ENCODE data around the gene NFIA. TPM values are rescaled to one million over a fixed set of nuclear protein-coding genes. Genes with fewer than 3 reads are reported as not detected.

The NFIA gene
- total and polyA plus RNA-seq, 4 experiments from 2014 or later: 5.1 to 7.3 (median 6.7) TPM

DNA sequence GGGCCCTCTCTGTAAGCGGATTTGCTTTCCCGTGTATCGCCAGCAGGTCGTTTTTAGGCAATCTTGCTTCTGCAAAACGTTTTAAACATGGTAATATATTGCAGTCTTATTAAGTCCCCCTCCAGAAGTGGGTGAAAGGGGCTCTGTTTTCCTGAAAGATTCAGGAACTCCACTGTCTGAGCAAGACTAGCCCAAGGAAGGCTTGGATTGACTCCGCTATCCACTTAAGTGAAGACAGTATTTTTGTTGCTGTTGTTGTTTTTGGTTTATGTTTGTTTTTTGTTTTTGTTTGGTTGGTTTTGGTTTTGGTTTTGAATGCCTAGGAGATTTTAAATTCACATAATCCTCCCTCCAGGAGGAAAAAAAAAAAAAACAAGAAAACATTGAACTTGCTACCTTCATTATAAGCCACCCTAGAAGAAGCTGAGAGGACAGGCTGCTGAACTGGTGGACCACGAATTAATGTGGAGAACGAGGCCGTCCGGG is 29.1 kb upstream of the NFIA start:
- H3K9me3 Mint-ChIP-seq: no peaks in the 10 kb centered on the region
- H3K27ac ChIP-seq (ENCODE audit: low read depth, low read length): no peak overlapping the region
- ChIA-PET POLR2A (ENCODE audit: partially characterized antibody) (interaction anchor here (2.6 kb wide), 1 partner anchor 24 kb away, joined by 10 read pairs; no protein-coding TSS in a partner anchor), CTCF (ENCODE audit: partially characterized antibody) (interaction anchor here (1.1 to 3.2 kb wide), 3 partner anchors 10 to 25 kb away, joined by 3 to 15 read pairs (median 4); no protein-coding TSS in a partner anchor)
- peaks cover 46% of the 10 kb centered on the region for H3K4me1 ChIP-seq (ENCODE audit: insufficient read depth, low read length)
- H3K27ac Mint-ChIP-seq: peak overlapping the region in 1 of 7 donors; percentile 52
- no peaks in the 10 kb centered on the region for H3K36me3 ChIP-seq (ENCODE audit: insufficient read depth, low read length)
- peaks cover 16 to 42% (median 29%) of the 10 kb centered on the region in 4 donors for H3K4me1 Mint-ChIP-seq
- intact Hi-C loops (cut with micrococcal nuclease): loop anchor here (5.0 to 10.0 kb wide), 2 partner anchors 69 to 262 kb away; no protein-coding TSS in a partner anchor
- H3K27me3 ChIP-seq (ENCODE audit: insufficient read depth, low read length): peaks cover 5% of the 10 kb centered on the region
- DNase-seq: no peak
- no peak overlapping the region for H3K4me3 ChIP-seq (ENCODE audit: low read length in 2 of 2)
- peaks cover 29 to 39% of the 10 kb centered on the region in 2 donors for H3K27me3 Mint-ChIP-seq
- H3K4me3 Mint-ChIP-seq: peak overlapping the region; percentile 68 to 94 (median 86)
- peaks cover 0 to 3% of the 10 kb centered on the region in 2 donors for H3K36me3 Mint-ChIP-seq
- H3K9me3 ChIP-seq (ENCODE audit: control insufficient read depth in 1 of 2, low read length in 2 of 2): no peaks in the 10 kb centered on the region

DNA sequence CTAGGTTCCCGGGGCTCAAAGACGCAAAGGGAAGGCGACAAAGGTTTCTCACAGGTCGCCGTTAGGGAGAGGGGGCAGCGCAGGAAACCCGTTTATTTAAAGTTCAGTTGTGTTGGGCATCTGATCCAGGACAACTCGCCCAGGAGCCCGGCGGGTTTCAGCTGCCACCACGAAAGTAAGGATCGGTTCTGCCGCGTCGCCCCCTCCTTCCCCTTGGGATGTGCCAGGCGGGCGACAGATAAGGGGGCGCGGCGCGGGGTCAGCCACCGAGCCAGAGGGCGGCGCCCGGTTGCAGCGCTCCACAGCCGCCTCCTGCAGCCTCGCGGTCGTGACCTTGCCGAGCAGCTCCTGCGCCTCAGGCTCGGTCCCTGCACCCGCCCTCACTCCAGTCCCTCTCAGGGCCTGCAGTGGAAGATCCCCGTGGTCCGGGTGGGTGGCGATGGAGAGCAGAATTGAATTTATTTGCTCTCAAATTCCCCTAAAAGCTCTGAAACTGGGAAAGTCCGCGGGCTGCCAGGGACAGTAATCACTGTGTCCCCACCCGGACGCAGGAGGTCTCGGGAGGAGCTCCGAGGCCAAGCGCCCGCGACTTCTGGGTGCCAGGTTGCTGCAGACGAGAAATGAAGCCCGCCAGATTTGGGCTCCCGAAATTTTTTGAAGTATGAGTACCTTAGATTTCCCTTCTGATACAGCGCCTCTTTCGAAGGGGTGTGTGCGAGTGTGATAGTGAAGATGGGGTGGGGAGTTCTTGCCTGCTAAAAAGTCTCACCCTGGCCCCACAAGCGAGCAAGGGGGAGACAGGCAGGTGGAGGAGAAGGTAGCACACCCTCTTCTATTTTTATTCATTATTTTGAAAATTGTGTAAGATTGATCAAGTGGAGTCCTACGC is 28.4 kb upstream of the NFIA start:
- Mint-ChIP-seq H3K4me1 (peaks cover 16 to 42% (median 29%) of the 10 kb centered on the region in 4 donors), H3K36me3 (peaks cover 0 to 3% of the 10 kb centered on the region in 2 donors), H3K27ac (peak overlapping the region in 1 of 7 donors; percentile 52), H3K27me3 (peaks cover 33 to 45% of the 10 kb centered on the region in 2 donors), H3K9me3 (no peaks in the 10 kb centered on the region), H3K4me3 (peak overlapping the region; percentile 68 to 94 (median 86))
- Histone ChIP-seq H3K9me3 (ENCODE audit: control insufficient read depth in 1 of 2, low read length in 2 of 2) (no peaks in the 10 kb centered on the region), H3K36me3 (ENCODE audit: insufficient read depth, low read length) (no peaks in the 10 kb centered on the region), H3K27ac (ENCODE audit: low read depth, low read length) (no peak overlapping the region), H3K4me1 (ENCODE audit: insufficient read depth, low read length) (peaks cover 46% of the 10 kb centered on the region), H3K4me3 (ENCODE audit: low read length in 2 of 2) (no peak overlapping the region), H3K27me3 (ENCODE audit: insufficient read depth, low read length) (peaks cover 5% of the 10 kb centered on the region)
- ChIA-PET CTCF (ENCODE audit: partially characterized antibody) (interaction anchor here (1.3 to 3.2 kb wide), 2 partner anchors 11 to 25 kb away, joined by 4 to 15 read pairs; no protein-coding TSS in a partner anchor), POLR2A (ENCODE audit: partially characterized antibody) (interaction anchor here (2.6 kb wide), 1 partner anchor 24 kb away, joined by 10 read pairs; no protein-coding TSS in a partner anchor)
- intact Hi-C loops (cut with micrococcal nuclease): loop anchor here (5.0 to 10.0 kb wide), 2 partner anchors 68 to 261 kb away; no protein-coding TSS in a partner anchor
- no peak for DNase-seq

DNA sequence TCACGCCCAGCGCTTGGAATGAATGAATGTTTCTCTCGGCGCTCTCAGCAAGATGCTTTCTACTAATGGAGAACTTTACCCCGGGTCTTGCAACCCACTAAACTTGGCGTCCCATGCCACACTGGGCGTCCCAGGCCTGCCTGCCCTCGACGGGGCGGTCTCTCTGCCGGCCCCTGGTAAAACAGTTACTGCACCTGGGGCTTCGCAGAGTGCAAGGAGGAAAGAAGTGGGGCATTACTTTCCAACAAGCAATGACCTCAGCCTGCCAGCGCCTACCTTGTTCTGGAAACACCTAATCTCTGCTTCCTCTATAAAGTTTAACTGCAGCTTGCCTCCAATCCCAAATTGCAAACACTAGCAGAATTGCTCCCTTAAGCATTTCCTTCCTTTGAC is 27.8 kb upstream of the NFIA start:
- DNase-seq: no peak
- H3K9me3 ChIP-seq (ENCODE audit: control insufficient read depth in 1 of 2, low read length in 2 of 2): no peaks in the 10 kb centered on the region
- no peak overlapping the region for H3K27ac ChIP-seq (ENCODE audit: low read depth, low read length)
- H3K27me3 ChIP-seq (ENCODE audit: insufficient read depth, low read length): peaks cover 5% of the 10 kb centered on the region
- H3K9me3 Mint-ChIP-seq: no peaks in the 10 kb centered on the region
- H3K36me3 Mint-ChIP-seq: peaks cover 0 to 3% of the 10 kb centered on the region in 2 donors
- peak overlapping the region in 7 of 8 donors; percentile 29 to 90 (median 39) for H3K4me3 Mint-ChIP-seq
- no peak overlapping the region for H3K4me3 ChIP-seq (ENCODE audit: low read length in 2 of 2)
- ChIA-PET CTCF (ENCODE audit: partially characterized antibody) (interaction anchor here (1.3 to 1.7 kb wide), 2 partner anchors 9 to 24 kb away, joined by 4 read pairs; no protein-coding TSS in a partner anchor), POLR2A (ENCODE audit: partially characterized antibody) (interaction anchor here (2.6 to 3.2 kb wide), 2 partner anchors 23 kb away, joined by 10 to 24 read pairs; no protein-coding TSS in a partner anchor)
- H3K4me1 Mint-ChIP-seq: peaks cover 16 to 41% (median 29%) of the 10 kb centered on the region in 4 donors
- intact Hi-C loops (cut with micrococcal nuclease): loop anchor here (5.0 to 10.0 kb wide), 2 partner anchors 68 to 260 kb away; no protein-coding TSS in a partner anchor
- H3K36me3 ChIP-seq (ENCODE audit: insufficient read depth, low read length): no peaks in the 10 kb centered on the region
- H3K27ac Mint-ChIP-seq: peak overlapping the region in 1 of 7 donors; percentile 21
- peaks cover 33 to 45% of the 10 kb centered on the region in 2 donors for H3K27me3 Mint-ChIP-seq
- peaks cover 45% of the 10 kb centered on the region for H3K4me1 ChIP-seq (ENCODE audit: insufficient read depth, low read length)

DNA sequence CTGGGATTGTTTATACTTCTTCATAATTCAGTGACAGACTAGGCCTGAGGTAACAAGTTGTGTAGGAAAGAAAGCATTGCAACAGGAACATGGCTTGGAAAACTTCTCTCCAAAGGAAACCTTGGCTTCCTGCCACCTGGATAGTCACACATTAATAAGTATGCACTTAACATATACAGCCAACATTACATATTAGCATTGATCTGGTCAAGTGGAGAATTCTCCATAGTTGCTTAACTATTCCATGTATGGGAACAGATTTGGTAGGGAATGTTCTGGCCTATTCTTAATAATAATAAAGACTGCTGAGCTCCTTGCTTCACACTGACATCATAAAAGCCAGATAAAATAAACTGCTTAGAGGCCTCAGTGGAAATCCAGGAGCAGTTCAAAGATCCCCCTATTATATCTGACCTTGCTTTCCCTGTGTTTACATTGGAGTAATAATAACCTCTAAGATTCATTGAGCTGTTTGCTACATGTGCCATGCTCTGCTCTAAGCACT is 27.2 kb upstream of the NFIA start:
- Mint-ChIP-seq H3K4me3 (peak overlapping the region in 2 of 8 donors; percentile 29 to 70), H3K9me3 (no peaks in the 10 kb centered on the region), H3K27me3 (peaks cover 35 to 45% of the 10 kb centered on the region in 2 donors), H3K36me3 (peaks cover 0 to 3% of the 10 kb centered on the region in 2 donors), H3K27ac (no peak overlapping the region), H3K4me1 (peaks cover 16 to 40% (median 27%) of the 10 kb centered on the region in 4 donors)
- no peak overlapping the region for H3K4me3 ChIP-seq (ENCODE audit: low read length in 2 of 2)
- H3K36me3 ChIP-seq (ENCODE audit: insufficient read depth, low read length): no peaks in the 10 kb centered on the region
- no peaks in the 10 kb centered on the region for H3K9me3 ChIP-seq (ENCODE audit: control insufficient read depth in 1 of 2, low read length in 2 of 2)
- H3K27me3 ChIP-seq (ENCODE audit: insufficient read depth, low read length): peaks cover 5% of the 10 kb centered on the region
- CTCF ChIA-PET (ENCODE audit: partially characterized antibody): interaction anchor here (0.9 to 2.0 kb wide), 3 partner anchors 10 to 155 kb away, joined by 4 to 8 read pairs (median 5); no protein-coding TSS in a partner anchor
- no peak for DNase-seq
- H3K4me1 ChIP-seq (ENCODE audit: insufficient read depth, low read length): peaks cover 42% of the 10 kb centered on the region
- POLR2A ChIA-PET (ENCODE audit: partially characterized antibody): interaction anchor here (3.2 kb wide), 2 partner anchors 22 to 27 kb away, joined by 11 to 24 read pairs; partner anchors contain the start of gene NFIA
- no peak overlapping the region for H3K27ac ChIP-seq (ENCODE audit: low read depth, low read length)
- intact Hi-C loops (cut with micrococcal nuclease): loop anchor here (10.0 kb wide), 1 partner anchor 260 kb away; no protein-coding TSS in a partner anchor

DNA sequence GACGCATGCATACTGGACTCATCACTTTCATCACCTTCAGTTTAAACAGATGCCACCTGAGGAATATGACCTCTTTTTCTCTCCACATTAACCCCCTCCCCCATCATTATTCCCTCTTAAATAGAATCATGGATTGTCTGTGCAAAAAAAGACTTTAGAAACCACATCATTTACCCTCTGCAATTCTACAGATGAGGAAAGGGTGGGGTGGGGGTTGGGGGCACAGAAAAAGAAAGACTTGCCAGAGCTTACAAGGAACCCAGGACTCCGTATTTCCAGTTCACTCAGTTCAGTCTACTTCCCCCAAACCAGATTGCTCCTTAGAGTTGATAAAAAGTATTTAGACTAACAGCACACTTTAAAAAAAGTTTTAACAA is 26.2 kb upstream of the NFIA start:
- POLR2A ChIA-PET (ENCODE audit: partially characterized antibody): interaction anchor here (1.5 to 3.2 kb wide), 3 partner anchors 21 to 85 kb away, joined by 3 to 24 read pairs (median 11); partner anchors contain the start of gene NFIA
- CTCF ChIA-PET (ENCODE audit: partially characterized antibody): interaction anchor here (0.9 to 2.0 kb wide), 4 partner anchors 11 to 154 kb away, joined by 3 to 8 read pairs (median 4); no protein-coding TSS in a partner anchor
- Histone ChIP-seq H3K27me3 (ENCODE audit: insufficient read depth, low read length) (peaks cover 5% of the 10 kb centered on the region), H3K9me3 (ENCODE audit: control insufficient read depth in 1 of 2, low read length in 2 of 2) (no peaks in the 10 kb centered on the region), H3K27ac (ENCODE audit: low read depth, low read length) (no peak overlapping the region), H3K36me3 (ENCODE audit: insufficient read depth, low read length) (no peaks in the 10 kb centered on the region), H3K4me1 (ENCODE audit: insufficient read depth, low read length) (peaks cover 38% of the 10 kb centered on the region), H3K4me3 (ENCODE audit: low read length in 2 of 2) (no peak overlapping the region)
- Mint-ChIP-seq H3K4me1 (peaks cover 15 to 38% (median 24%) of the 10 kb centered on the region in 4 donors), H3K4me3 (peak overlapping the region; percentile 29 to 93 (median 88)), H3K9me3 (no peaks in the 10 kb centered on the region), H3K36me3 (peaks cover 0 to 3% of the 10 kb centered on the region in 2 donors), H3K27ac (peak overlapping the region in 3 of 7 donors; percentile 14 to 73 (median 57)), H3K27me3 (peaks cover 33 to 43% of the 10 kb centered on the region in 2 donors)
- intact Hi-C loops (cut with micrococcal nuclease): loop anchor here (10.0 kb wide), 1 partner anchor 259 kb away; no protein-coding TSS in a partner anchor
- no peak for DNase-seq

DNA sequence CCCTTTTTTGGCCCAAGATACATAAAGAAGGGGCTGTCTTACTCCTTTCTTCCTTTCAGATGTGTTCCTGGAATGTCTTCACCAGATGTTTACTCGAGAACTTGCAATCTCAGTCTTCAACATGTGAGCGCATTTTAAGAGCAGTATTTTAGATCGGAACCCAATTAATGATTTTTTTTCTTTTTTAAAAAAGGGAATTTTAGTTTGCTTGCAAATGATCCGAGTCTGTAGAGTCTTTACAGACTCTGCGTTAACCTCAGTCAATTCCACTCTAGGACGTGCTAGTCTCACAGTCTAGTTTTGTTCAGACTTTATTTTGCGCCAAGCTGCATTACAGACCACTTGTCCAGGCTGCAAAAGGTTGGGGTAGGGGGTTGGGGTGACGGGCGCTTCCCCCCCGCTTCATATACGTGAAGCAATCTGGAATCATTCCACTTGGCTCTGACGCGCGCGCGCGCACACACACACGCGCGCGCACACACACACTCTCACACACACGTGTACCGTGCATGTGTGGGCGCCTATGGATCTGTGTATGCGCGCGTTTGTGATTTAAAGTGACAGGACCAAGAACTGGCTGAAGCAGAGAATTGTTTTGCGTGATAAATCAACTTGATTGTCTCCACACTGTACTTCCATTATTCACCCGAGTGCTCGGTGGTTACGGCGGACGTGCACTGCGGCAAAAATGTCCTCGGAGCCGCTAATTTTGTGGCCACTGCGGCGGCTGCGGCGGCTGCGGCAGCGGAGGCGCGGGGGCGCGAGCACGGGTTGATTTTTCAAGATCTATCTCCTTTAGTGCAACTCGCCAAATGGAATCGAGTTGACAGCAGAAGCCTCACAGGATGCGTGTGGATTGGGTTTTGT is 25.6 kb upstream of the NFIA start:
- intact Hi-C loops (cut with micrococcal nuclease): loop anchor here (1.0 to 10.0 kb wide), 2 partner anchors 20 to 258 kb away; no protein-coding TSS in a partner anchor
- Mint-ChIP-seq H3K27ac (peak overlapping the region in 6 of 7 donors; percentile 5 to 90 (median 65)), H3K36me3 (peaks cover 0 to 3% of the 10 kb centered on the region in 2 donors), H3K4me3 (peak overlapping the region; percentile 83 to 93 (median 89)), H3K27me3 (peaks cover 30 to 40% of the 10 kb centered on the region in 2 donors), H3K4me1 (peaks cover 13 to 33% (median 21%) of the 10 kb centered on the region in 4 donors), H3K9me3 (no peaks in the 10 kb centered on the region)
- CTCF ChIA-PET (ENCODE audit: partially characterized antibody): interaction anchor here (0.6 to 2.1 kb wide), 7 partner anchors 8 to 365 kb away, joined by 3 to 8 read pairs (median 4); no protein-coding TSS in a partner anchor
- DNase-seq: peak in 4 of 5 donors; percentile 44 to 48 (median 47)
- Histone ChIP-seq H3K4me1 (ENCODE audit: insufficient read depth, low read length) (peaks cover 33% of the 10 kb centered on the region), H3K9me3 (ENCODE audit: control insufficient read depth in 1 of 2, low read length in 2 of 2) (no peaks in the 10 kb centered on the region), H3K27ac (ENCODE audit: low read depth, low read length) (no peak overlapping the region), H3K27me3 (ENCODE audit: insufficient read depth, low read length) (peaks cover 2% of the 10 kb centered on the region), H3K36me3 (ENCODE audit: insufficient read depth, low read length) (no peaks in the 10 kb centered on the region), H3K4me3 (ENCODE audit: low read length in 2 of 2) (peak overlapping the region; percentile 64 to 90)
- POLR2A ChIA-PET (ENCODE audit: partially characterized antibody): interaction anchor here (1.5 to 3.2 kb wide), 3 partner anchors 21 to 84 kb away, joined by 3 to 24 read pairs (median 11); partner anchors contain the start of gene NFIA

Data from CD4-positive, alpha-beta memory T cell (primary cell).